Activated naive CD4-positive, alpha-beta T cell treated with anti-CD3 and anti-CD28 coated beads, Interleukin-2, amount 10 ng/mL, durations not matched to agents 7 days and 5 days (primary cell): ENCODE data around the gene DENND1A.

Experiments used
- CTCF ChIA-PET: fragments of 350-600 bp; sonication (Branson Sonifier 250); formaldehyde crosslinking; loops from one replicate; lab custom pipeline; 2021; ENCODE audit warnings: antibody characterized with exemption; lab: Charles Lee
- DNase-seq: peaks from one replicate; pipeline ENCODE4 v3.0.0-alpha.2; 2020
- H3K27ac Mint-ChIP-seq: one replicate; pipeline ENCODE4 v1.8.0; 2021; ENCODE audit warnings: mild to moderate bottlenecking, moderate library complexity, mixed read lengths
- H3K27me3 Mint-ChIP-seq: one replicate; pipeline ENCODE4 v1.8.0; 2021; ENCODE audit warnings: mild to moderate bottlenecking, mixed read lengths
- H3K36me3 Mint-ChIP-seq: one replicate; pipeline ENCODE4 v1.8.0; 2021; ENCODE audit warnings: mixed read lengths
- H3K4me1 Mint-ChIP-seq: one replicate; pipeline ENCODE4 v1.8.0; 2021; ENCODE audit warnings: mixed read lengths
- H3K4me3 Mint-ChIP-seq: one replicate; pipeline ENCODE4 v1.8.0; 2021; ENCODE audit warnings: mild to moderate bottlenecking, moderate library complexity, mixed read lengths
- H3K9me3 Mint-ChIP-seq: one replicate; pipeline ENCODE4 v1.8.0; 2021; ENCODE audit warnings: mixed read lengths

The DENND1A gene

DNA sequence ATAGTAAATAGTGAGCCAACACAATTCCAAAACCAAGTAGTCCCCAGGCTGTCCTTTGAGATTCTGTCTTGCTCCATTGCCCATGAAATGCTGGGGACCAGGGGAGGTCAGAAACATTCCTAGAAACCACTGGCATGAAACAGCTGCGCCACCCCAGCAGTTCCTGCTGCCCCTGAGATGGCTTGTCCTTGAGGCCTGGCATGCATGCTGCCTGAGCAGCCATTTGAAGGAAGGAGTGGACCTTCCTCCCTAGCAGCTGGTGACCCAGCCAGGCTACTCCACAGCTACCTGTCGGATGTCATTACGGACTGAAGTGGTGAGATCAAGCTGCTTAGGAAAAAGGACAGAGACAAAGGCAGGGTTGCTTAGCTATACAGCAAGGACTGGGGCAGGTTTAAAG, 260.6 kb downstream of the DENND1A start:
- Mint-ChIP-seq H3K27me3 (no peaks in the 10 kb centered on the region), H3K36me3 (peaks cover 32% of the 10 kb centered on the region)
- CTCF ChIA-PET: interaction anchor here (1.5 kb wide), 1 partner anchor 371 kb away, joined by 4 read pairs; no protein-coding TSS in a partner anchor

GRCh38 chr9:123663529-123663928, 266.4 kb downstream of the DENND1A start:
- Mint-ChIP-seq H3K4me3 (no peak overlapping the region), H3K4me1 (no peaks in the 10 kb centered on the region), H3K36me3 (peaks cover 35% of the 10 kb centered on the region), H3K27ac (no peak overlapping the region), H3K27me3 (no peaks in the 10 kb centered on the region), H3K9me3 (peaks cover 20% of the 10 kb centered on the region)
- no peak for DNase-seq
- CTCF ChIA-PET: no interaction called here

More for the DNA sequence above, 260.6 kb downstream of the DENND1A start:
- Mint-ChIP-seq H3K4me3 (no peak overlapping the region), H3K4me1 (no peaks in the 10 kb centered on the region), H3K27ac (no peak overlapping the region), H3K9me3 (peaks cover 12% of the 10 kb centered on the region)
- no peak for DNase-seq

- Mint-ChIP-seq H3K27ac (no peak overlapping the region), H3K4me3 (no peak overlapping the region), H3K27me3 (no peaks in the 10 kb centered on the region), H3K9me3 (peaks cover 18% of the 10 kb centered on the region), H3K36me3 (peaks cover 32% of the 10 kb centered on the region), H3K4me1 (no peaks in the 10 kb centered on the region)
- CTCF ChIA-PET: no interaction called here
- DNase-seq: no peak
Observed at GRCh38 chr9:123662057-123662776, 267.7 kb downstream of the DENND1A start.

DNA sequence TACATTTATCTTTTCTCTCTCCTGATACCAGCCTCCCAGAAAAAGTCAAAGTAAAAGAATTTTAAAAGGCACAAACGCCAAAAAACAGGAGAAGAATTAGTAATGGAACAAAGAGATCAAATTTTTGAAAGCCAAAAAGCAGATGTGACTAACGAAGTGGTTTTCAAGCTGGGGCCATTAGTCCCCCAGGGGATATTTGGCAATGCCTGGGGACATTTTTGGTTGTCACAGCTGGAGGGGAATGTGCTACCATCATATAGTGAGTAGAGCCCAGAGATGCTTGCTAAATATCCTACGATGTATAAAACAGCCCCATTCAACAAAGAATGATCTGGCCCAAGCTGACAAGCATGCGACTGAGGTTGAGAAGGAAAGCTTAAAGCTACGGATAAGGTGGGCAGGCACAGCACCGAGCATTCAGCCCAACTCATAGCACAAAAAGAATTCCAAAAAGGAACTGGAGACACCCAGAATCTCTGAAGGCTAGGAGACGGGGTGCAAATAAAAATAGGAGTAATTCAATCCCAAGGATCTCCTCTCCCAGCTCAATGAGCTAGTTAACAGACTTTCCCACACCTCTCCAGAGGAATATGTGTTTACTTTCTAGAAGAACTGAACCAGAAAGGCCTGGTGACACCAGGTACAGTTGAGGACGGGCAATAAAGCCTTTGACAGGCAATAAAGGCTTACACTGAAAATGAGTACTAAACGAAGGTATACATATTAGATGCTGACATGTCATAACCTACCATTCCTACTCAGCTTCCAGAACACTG, 269.0 kb downstream of the DENND1A start:
- CTCF ChIA-PET: no interaction called here
- Mint-ChIP-seq H3K9me3 (peaks cover 18% of the 10 kb centered on the region), H3K36me3 (peaks cover 27% of the 10 kb centered on the region), H3K4me1 (no peaks in the 10 kb centered on the region), H3K27me3 (no peaks in the 10 kb centered on the region), H3K27ac (no peak overlapping the region), H3K4me3 (no peak overlapping the region)
- DNase-seq: no peak

DNA sequence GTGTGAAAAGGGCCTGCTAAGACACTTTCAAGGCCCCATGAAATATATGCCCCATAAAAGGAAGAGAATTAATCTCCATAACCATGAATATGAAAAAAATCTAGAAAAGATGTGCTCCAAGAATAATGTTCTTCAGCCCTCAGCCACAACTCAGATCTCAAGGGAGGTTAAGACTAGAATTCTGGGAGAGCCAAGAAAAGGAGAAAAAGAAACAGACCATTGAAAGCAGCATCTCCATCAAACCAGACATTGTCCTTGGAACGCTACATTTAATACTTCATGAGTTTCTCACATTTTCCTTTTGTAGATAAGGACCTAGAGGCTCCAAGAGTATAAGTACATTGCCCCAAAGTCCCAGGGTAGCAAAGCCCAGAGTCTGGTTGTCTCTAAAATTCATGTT, 270.6 kb downstream of the DENND1A start:
- peaks cover 13% of the 10 kb centered on the region for H3K9me3 Mint-ChIP-seq
- CTCF ChIA-PET: interaction anchor here (0.6 kb wide), 1 partner anchor 462 kb away, joined by 3 read pairs; no protein-coding TSS in a partner anchor
- no peak for DNase-seq
- no peaks in the 10 kb centered on the region for H3K4me1 Mint-ChIP-seq
- no peaks in the 10 kb centered on the region for H3K27me3 Mint-ChIP-seq
- H3K36me3 Mint-ChIP-seq: peaks cover 18% of the 10 kb centered on the region
- no peak overlapping the region for H3K27ac Mint-ChIP-seq
- H3K4me3 Mint-ChIP-seq: no peak overlapping the region

DNA sequence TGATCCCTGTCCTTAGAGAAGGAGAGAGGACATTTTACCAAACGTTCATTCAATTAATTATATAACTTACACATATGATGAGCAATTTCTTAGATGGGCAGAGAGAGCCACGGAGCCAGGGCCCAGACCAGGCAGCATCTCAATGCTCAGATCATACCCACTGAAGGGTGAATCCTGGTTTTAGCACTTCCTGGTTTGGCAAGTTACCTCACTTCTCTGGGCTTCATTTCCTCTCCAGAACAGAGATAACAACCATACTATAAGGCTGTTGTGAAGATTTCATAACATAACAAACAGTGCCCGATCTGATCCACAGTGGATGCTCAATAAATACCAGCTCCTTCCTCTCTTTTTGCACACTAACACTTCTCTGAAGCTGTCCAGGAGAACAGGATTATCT, 271.1 kb downstream of the DENND1A start:
- peaks cover 15% of the 10 kb centered on the region for H3K36me3 Mint-ChIP-seq
- no peak overlapping the region for H3K4me3 Mint-ChIP-seq
- H3K27ac Mint-ChIP-seq: no peak overlapping the region
- CTCF ChIA-PET: interaction anchor here (0.6 kb wide), 1 partner anchor 463 kb away, joined by 3 read pairs; no protein-coding TSS in a partner anchor
- no peak for DNase-seq
- no peaks in the 10 kb centered on the region for H3K27me3 Mint-ChIP-seq
- peaks cover 10% of the 10 kb centered on the region for H3K9me3 Mint-ChIP-seq
- no peaks in the 10 kb centered on the region for H3K4me1 Mint-ChIP-seq

DNA sequence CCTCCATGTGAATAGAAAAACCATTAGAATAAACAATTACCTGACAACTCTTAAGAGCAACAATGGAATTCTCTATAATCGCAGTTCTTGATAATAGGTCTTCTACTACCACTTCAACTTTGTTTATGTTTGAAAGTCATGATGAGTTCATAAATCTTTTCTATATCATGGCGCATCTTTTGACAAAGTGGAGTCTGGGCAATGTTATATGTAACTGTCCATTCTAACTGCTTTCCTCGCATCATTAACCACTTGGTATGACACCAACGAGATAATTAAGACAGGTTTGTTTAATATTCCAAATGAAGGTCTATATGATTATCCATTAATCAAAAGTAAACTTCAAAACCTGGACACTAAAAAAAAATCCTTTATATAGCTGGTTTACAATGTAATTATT, 272.0 kb downstream of the DENND1A start:
- no peak overlapping the region for H3K4me3 Mint-ChIP-seq
- H3K27ac Mint-ChIP-seq: no peak overlapping the region
- DNase-seq: no peak
- CTCF ChIA-PET: no interaction called here
- peaks cover 12% of the 10 kb centered on the region for H3K36me3 Mint-ChIP-seq
- H3K9me3 Mint-ChIP-seq: peaks cover 9% of the 10 kb centered on the region
- no peaks in the 10 kb centered on the region for H3K4me1 Mint-ChIP-seq
- H3K27me3 Mint-ChIP-seq: no peaks in the 10 kb centered on the region

GRCh38 chr9:123657099-123657498, 272.8 kb downstream of the DENND1A start:
- H3K27ac Mint-ChIP-seq: no peak overlapping the region
- H3K4me3 Mint-ChIP-seq: no peak overlapping the region
- peaks cover 5% of the 10 kb centered on the region for H3K9me3 Mint-ChIP-seq
- H3K36me3 Mint-ChIP-seq: peaks cover 8% of the 10 kb centered on the region
- no peak for DNase-seq
- CTCF ChIA-PET: no interaction called here
- H3K27me3 Mint-ChIP-seq: no peaks in the 10 kb centered on the region
- H3K4me1 Mint-ChIP-seq: no peaks in the 10 kb centered on the region

DNA sequence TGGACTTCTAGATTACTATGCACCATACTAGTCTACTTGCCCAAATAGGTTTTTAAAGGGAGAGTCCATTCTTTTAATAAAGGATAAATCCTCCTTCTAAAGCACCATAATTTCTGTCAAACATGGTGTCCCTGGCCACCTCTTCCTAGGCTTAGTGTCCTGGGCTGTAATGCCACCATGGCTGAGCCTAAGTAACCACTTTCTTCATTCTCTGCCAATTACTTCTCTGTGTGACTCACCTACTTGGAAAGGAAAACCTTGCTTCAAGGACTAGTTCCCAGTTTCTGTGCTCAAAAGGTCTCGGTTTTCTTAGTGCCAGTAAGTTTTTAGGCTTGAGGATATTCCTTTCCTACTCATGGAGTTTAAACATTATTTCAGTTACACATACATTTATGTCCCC, 273.4 kb downstream of the DENND1A start:
- peaks cover 2% of the 10 kb centered on the region for H3K36me3 Mint-ChIP-seq
- no peaks in the 10 kb centered on the region for H3K27me3 Mint-ChIP-seq
- no peak for DNase-seq
- no peak overlapping the region for H3K27ac Mint-ChIP-seq
- H3K4me3 Mint-ChIP-seq: no peak overlapping the region
- no peaks in the 10 kb centered on the region for H3K4me1 Mint-ChIP-seq
- CTCF ChIA-PET: no interaction called here
- no peaks in the 10 kb centered on the region for H3K9me3 Mint-ChIP-seq

DNA sequence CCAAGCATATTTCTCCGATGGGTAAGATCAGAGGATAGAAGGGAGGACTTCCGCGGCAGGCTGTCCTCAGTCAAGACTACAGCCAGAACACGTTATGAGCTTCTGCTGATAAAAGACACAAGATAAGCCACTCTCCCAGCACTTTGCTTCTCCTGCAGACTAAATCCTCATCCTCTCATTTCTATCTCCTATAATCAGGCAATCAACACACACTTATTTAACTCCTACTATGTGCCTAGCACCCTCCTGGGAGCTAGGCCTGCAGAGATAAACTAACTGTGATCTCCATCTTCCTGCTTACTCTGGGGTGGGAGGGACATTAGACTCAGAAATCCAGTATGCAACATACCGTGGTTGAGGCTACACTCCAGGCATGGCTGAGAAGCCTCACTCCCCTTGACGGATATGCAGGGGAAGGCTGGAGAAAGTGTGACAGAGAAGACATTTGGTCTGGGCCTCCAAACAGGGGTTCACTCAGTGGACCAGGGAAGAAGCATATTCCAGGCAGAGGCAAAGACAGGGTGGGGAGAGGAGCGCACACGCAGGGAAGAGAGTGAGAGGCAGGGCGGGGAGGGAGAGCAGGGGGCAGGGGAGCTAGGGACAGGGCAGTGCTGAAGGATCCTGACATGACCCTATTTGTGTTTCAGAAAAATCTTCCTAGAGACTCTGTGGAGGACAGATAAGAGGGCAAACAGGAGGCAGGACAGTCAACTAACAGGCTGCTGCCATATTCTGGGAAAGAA, 274.1 kb downstream of the DENND1A start:
- DNase-seq: no peak
- no peaks in the 10 kb centered on the region for H3K4me1 Mint-ChIP-seq
- peaks cover 2% of the 10 kb centered on the region for H3K36me3 Mint-ChIP-seq
- no peak overlapping the region for H3K4me3 Mint-ChIP-seq
- no peaks in the 10 kb centered on the region for H3K27me3 Mint-ChIP-seq
- CTCF ChIA-PET: no interaction called here
- H3K27ac Mint-ChIP-seq: no peak overlapping the region
- no peaks in the 10 kb centered on the region for H3K9me3 Mint-ChIP-seq

GRCh38 chr9:123654994-123655637, 274.8 kb downstream of the DENND1A start:
- Mint-ChIP-seq H3K36me3 (peaks cover 2% of the 10 kb centered on the region), H3K27ac (no peak overlapping the region), H3K4me1 (peaks cover 2% of the 10 kb centered on the region), H3K4me3 (no peak overlapping the region), H3K9me3 (no peaks in the 10 kb centered on the region), H3K27me3 (no peaks in the 10 kb centered on the region)
- no peak for DNase-seq
- CTCF ChIA-PET: no interaction called here

DNA sequence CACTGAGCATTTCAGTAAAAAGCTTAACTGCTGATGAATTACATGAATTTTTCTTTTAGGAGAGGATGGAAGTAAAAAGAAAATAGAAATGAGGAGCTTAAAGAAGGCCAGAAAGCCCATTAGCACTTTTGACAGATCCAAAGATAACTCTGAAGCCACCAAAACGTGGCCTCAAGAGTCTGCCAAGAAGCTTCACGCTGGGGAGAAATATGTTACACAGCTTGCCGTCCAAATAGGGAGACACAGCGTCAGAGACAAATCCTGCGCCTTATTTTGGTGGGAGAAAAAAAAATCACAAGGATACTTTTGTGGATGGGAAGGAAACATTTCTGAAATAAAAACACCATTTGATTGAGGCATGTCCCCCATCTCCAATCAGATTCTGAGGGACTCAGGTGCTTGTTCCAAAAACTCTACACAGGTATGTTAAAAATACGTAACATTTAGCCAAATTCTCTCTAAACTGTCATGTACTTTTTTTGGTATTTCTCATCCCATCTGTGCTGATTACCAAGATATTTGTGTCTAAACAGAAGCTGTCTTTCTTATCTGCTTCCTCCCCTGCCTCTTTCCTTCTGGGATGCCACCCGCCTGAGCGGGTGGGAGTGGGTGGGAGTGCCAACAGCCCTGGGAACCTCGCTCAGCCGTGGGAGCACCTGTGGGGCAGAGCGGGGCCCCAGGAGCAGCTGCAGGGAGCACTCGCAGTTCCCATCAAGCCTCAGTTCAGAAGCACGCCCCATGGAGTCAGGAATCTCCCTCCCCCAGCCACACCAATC, 275.5 kb downstream of the DENND1A start:
- no peaks in the 10 kb centered on the region for H3K27me3 Mint-ChIP-seq
- CTCF ChIA-PET: interaction anchor here (1.1 kb wide), 1 partner anchor 16 kb away, joined by 3 read pairs; no protein-coding TSS in a partner anchor
- H3K36me3 Mint-ChIP-seq: peaks cover 2% of the 10 kb centered on the region
- no peak overlapping the region for H3K27ac Mint-ChIP-seq
- no peak for DNase-seq
- H3K4me1 Mint-ChIP-seq: peaks cover 7% of the 10 kb centered on the region
- H3K4me3 Mint-ChIP-seq: no peak overlapping the region
- no peaks in the 10 kb centered on the region for H3K9me3 Mint-ChIP-seq

DNA sequence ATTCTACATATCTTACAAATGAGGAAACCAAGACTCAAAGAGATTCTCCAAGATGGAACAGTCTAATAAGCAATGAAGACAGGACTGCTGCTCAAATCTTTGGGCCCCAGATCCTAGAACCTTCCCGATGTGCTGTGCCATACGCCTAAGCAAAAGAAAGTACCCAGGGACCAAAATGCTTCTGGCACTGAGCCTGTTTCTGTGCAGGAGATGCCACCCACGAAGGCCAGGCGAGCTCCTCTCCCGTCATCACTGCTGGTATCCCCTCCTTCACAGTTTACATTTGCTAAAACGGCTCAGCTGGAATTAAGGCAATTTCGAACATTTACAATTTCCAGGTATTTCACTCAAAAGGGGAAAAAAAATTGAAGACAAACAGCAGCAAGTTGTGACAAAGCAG, 277.5 kb downstream of the DENND1A start:
- Mint-ChIP-seq H3K9me3 (no peaks in the 10 kb centered on the region), H3K4me1 (peaks cover 7% of the 10 kb centered on the region), H3K27ac (no peak overlapping the region), H3K27me3 (no peaks in the 10 kb centered on the region), H3K36me3 (peaks cover 2% of the 10 kb centered on the region), H3K4me3 (no peak overlapping the region)
- CTCF ChIA-PET: no interaction called here
- no peak for DNase-seq
